DND-41 (cell line): ENCODE measurements around the gene FAM13A.

ENCODE experiments used
- EZH2 ChIP-seq: IDR thresholded peaks from 3 replicates; pipeline ENCODE4 v1.6.1; 2012; ENCODE audit warnings: borderline replicate concordance, low read depth, mild to moderate bottlenecking, moderate library complexity, low read length, inconsistent platforms; ENCODE audit not compliant: severe bottlenecking
- TF ChIP-seq, protein P1 (sequence below): IDR thresholded peaks from 2 replicates; pipeline ENCODE4 v1.5.1; 2012; ENCODE audit warnings: borderline replicate concordance, low read length, moderate library complexity, mild to moderate bottlenecking; ENCODE audit not compliant: poor library complexity, severe bottlenecking; ENCODE audit errors: extremely low read depth

DNA sequence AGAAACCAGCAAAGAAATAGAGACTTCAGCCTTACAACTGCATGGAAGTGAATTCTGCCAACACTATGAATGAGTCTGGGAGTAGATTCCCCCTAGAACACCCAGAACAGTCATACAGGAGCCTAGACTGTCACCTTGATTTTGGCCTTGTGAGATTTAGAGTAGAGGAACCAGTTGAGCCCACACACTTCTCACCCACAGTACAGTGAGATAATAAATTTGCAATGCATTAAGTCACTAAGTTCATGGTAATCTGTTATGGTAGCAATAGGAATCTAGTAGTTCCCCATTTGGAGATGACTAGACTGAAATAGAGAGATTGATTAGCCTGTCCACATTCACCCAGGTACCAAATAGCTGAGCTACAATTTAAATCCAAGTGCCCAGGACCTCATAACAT, 59.0 kb downstream of the FAM13A start:
- TF ChIP-seq, protein P1, sequence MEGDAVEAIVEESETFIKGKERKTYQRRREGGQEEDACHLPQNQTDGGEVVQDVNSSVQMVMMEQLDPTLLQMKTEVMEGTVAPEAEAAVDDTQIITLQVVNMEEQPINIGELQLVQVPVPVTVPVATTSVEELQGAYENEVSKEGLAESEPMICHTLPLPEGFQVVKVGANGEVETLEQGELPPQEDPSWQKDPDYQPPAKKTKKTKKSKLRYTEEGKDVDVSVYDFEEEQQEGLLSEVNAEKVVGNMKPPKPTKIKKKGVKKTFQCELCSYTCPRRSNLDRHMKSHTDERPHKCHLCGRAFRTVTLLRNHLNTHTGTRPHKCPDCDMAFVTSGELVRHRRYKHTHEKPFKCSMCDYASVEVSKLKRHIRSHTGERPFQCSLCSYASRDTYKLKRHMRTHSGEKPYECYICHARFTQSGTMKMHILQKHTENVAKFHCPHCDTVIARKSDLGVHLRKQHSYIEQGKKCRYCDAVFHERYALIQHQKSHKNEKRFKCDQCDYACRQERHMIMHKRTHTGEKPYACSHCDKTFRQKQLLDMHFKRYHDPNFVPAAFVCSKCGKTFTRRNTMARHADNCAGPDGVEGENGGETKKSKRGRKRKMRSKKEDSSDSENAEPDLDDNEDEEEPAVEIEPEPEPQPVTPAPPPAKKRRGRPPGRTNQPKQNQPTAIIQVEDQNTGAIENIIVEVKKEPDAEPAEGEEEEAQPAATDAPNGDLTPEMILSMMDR: no peak
- TF ChIP-seq EZH2: no peak
